Spleen (tissue), 11 donors: Measurements from ENCODE around the gene JTB. TPM values are rescaled to one million over a fixed set of nuclear protein-coding genes. Genes with fewer than 3 reads are reported as not detected.

Experiments used
- DNase-seq: peaks from one replicate; pipeline ENCODE4 v3.0.0-alpha.2; 2020
- H3K27ac ChIP-seq, 8 donors: fragments of 200-600 bp; sonication (generic) in 7 of 8; 1 replicate in 4 of 8; 2 replicates in 4 of 8; pipeline versions ENCODE4 v1.5.0 to v1.8.0; 2016 to 2021; ENCODE audit warnings: inconsistent platforms in 4 of 8, mild to moderate bottlenecking in 4 of 8, moderate library complexity in 1 of 8
- H3K27me3 ChIP-seq, 7 donors: fragments of 200-600 bp; sonication (generic) in 6 of 7; replicated peaks in 1 of 7; 1 replicate in 4 of 7; 2 replicates in 3 of 7; pipeline versions ENCODE4 v1.5.0 to v1.8.0; 2016 to 2021; ENCODE audit warnings: inconsistent platforms in 3 of 7, mild to moderate bottlenecking in 1 of 7
- H3K36me3 ChIP-seq, 6 donors: fragments of 200-600 bp; sonication (generic) in 5 of 6; 1 replicate in 4 of 6; 2 replicates in 2 of 6; pipeline versions ENCODE4 v1.5.0 to v1.8.0; 2016 to 2021; ENCODE audit warnings: inconsistent platforms in 2 of 6
- H3K4me1 ChIP-seq, 6 donors: fragments of 200-600 bp; sonication (generic) in 5 of 6; 1 replicate in 3 of 6; 2 replicates in 3 of 6; pipeline versions ENCODE4 v1.5.0 to v1.8.0; 2016 to 2021; ENCODE audit warnings: inconsistent platforms in 3 of 6
- H3K4me3 ChIP-seq, 8 donors: fragments of 200-600 bp; sonication (generic) in 7 of 8; 1 replicate in 4 of 8; 2 replicates in 4 of 8; pipeline versions ENCODE4 v1.5.0 to v1.8.0; 2016 to 2021; ENCODE audit warnings: inconsistent platforms in 4 of 8, mild to moderate bottlenecking in 4 of 8, moderate library complexity in 2 of 8
- H3K9me3 ChIP-seq, 8 donors: fragments of 200-600 bp; sonication (generic) in 7 of 8; 1 replicate in 4 of 8; 2 replicates in 4 of 8; pipeline versions ENCODE4 v1.5.0 to v1.8.0; 2016 to 2021; ENCODE audit warnings: inconsistent platforms in 4 of 8
- POLR2A ChIP-seq, 3 donors: fragments of 450-650 bp; IDR thresholded peaks; one replicate each; pipeline ENCODE4 v1.5.1; 2017; ENCODE audit warnings: antibody characterized with exemption in 3 of 3, mild to moderate bottlenecking in 1 of 3
- POLR2AphosphoS5 ChIP-seq, 3 donors: sonication (generic); formaldehyde crosslinking; IDR thresholded peaks; one replicate each; pipeline ENCODE4 v1.5.1; 2017; ENCODE audit warnings: antibody characterized with exemption in 3 of 3
- WGBS, 5 donors: extraction: QIAGEN DNeasy Blood & Tissue Kit in 3 of 5; methylation state at CpG; one replicate each; pipeline versions ENCODE4 v1.1.5 to v1.1.7; 2013 to 2018; 5-methylcytosine and 5-hydroxymethylcytosine counted together
- intact Hi-C: fragments of 100-400 bp; cut with DNase I; formaldehyde crosslinking; loops from one replicate; pipeline ENCODE4 v1.15.0; 2023; ENCODE audit warnings: low total_unique reads
- polyA plus RNA-seq, 3 donors: library from polyadenylated mRNA; stranded (reverse); fragments of 200-250 nt; gene quantifications; one replicate each; pipeline ENCODE4 v1.2.1, GENCODE V29; 2013
- total RNA-seq, 7 donors: library from RNA; depleted of rRNA in 3 of 7; stranded (reverse); fragments of >200 nt in 3 of 7; fragmentation: NEBNext Ultra II Directional in 4 of 7; extraction: Animal tissue kit (Norgen Biotek cat#: 25700) in 4 of 7; gene quantifications; one replicate each; pipeline versions ENCODE4 v1.1.0 to v1.2.1, GENCODE V29; 2016 to 2021
- TF ChIP-seq, protein P1 (sequence below), 11 experiments: fragments of 200-600 bp in 7 of 11; fragments of 450-650 bp in 4 of 11; sonication (generic) in 4 of 11; IDR thresholded peaks in 8 of 11; conservative IDR thresholded peaks in 3 of 11; 1 replicate in 7 of 11; 2 replicates in 4 of 11; pipeline versions ENCODE4 v1.4.0 to v1.8.0; 2016 to 2021; ENCODE audit warnings: antibody characterized with exemption in 11 of 11, inconsistent platforms in 4 of 11, mild to moderate bottlenecking in 1 of 11
- donor health status: healthy with polysubstance abuse.
- donor health status: DM: no; HTN: no; CAD: no; lungs with moderate emphysema.
- donor health status: DM: no; HTN: no; CAD: no.
- donor health status: Bipolar disorder and iron deficiency.
- donor health status: healthy.
- donor health status: DM: no; HTN: no; CAD: no.
- donor health status: DM: yes; HTN: yes; CAD: no.

Gene JTB
- total and polyA plus RNA-seq, 10 donors: 97.9 to 243 (median 194) TPM

DNA sequence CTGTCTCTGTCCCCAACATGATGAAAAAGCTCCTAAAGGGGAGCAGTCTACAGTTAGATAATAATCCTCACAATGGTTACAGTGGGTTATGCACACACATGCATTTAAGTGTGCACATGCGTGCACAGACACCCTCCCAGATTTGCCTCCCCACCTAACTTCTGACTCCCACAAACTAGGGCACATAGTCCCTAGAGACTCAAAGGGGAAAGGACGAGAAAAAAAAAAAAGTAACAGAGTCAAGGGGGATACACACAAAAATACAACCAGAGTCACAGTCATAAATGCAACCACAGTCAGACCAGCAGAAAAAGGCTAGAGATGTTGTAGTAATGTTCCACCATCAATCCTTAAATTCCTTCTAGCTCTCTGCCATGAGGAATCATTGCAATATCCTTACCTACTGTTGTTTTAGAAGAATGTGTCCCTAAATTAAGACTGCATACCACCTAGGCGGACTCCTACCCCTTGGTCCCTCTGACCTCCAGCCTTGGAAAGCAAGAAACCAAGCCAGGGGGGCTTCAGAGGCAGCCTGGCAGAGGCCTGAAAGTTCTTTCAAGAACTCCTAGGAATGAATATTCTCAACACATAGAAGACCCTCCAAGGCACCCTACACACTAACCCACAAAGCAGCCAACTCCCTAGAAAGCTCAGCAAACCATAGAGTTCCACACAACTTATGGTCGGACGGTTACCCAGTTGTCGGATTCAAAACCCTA, 20.3 kb downstream of the JTB start:
- WGBS, 5 donors: 20 to 26% (median 21%) methylated on average over 6 of the region's 6 CpGs
- no peaks in the 10 kb centered on the region for H3K9me3 ChIP-seq
- H3K4me1 ChIP-seq: peaks cover 37 to 86% (median 63%) of the 10 kb centered on the region in 6 donors
- DNase-seq: peak; percentile 70
- no peaks in the 10 kb centered on the region for H3K27me3 ChIP-seq
- peak overlapping the region; percentile 85 to 99 (median 97) for H3K27ac ChIP-seq
- intact Hi-C loops: no loop called here
- peaks cover 0 to 62% (median 41%) of the 10 kb centered on the region in 6 donors for H3K36me3 ChIP-seq
- H3K4me3 ChIP-seq: peak overlapping the region; percentile 84 to 97 (median 92)
- TF ChIP-seq POLR2A (IDR thresholded peaks at IDR 0.05) (no peak), POLR2AphosphoS5 (IDR thresholded peaks at IDR 0.05) (no peak)
- TF ChIP-seq, protein P1, sequence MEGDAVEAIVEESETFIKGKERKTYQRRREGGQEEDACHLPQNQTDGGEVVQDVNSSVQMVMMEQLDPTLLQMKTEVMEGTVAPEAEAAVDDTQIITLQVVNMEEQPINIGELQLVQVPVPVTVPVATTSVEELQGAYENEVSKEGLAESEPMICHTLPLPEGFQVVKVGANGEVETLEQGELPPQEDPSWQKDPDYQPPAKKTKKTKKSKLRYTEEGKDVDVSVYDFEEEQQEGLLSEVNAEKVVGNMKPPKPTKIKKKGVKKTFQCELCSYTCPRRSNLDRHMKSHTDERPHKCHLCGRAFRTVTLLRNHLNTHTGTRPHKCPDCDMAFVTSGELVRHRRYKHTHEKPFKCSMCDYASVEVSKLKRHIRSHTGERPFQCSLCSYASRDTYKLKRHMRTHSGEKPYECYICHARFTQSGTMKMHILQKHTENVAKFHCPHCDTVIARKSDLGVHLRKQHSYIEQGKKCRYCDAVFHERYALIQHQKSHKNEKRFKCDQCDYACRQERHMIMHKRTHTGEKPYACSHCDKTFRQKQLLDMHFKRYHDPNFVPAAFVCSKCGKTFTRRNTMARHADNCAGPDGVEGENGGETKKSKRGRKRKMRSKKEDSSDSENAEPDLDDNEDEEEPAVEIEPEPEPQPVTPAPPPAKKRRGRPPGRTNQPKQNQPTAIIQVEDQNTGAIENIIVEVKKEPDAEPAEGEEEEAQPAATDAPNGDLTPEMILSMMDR (IDR thresholded peaks at IDR 0.05 in 8 of 11, conservative IDR thresholded peaks at IDR 0.05 in 3 of 11): no peak

DNA sequence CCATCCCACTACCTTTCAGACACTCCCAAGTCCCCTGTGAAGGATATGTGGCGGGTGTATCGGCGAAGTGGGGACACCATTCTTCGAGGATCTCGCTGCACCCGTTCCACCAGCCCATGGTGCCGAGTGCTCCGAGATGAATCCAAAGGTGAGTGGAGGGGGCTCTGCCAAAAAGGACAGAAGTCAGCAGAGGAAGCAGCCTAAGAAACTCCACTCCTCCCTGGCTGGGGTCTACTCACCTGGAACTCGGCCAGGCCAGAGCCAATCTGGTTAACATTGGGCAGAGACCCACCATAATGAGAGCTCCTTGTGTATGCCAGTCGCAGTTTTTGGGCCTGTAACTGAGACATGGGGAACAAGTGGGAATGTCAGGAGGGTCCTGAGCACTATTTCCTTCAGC, 22.6 kb downstream of the JTB start:
- intact Hi-C loops: no loop called here
- Histone ChIP-seq H3K36me3 (peaks cover 0 to 62% (median 51%) of the 10 kb centered on the region in 6 donors), H3K4me1 (peaks cover 33 to 74% (median 48%) of the 10 kb centered on the region in 6 donors), H3K9me3 (no peaks in the 10 kb centered on the region), H3K27ac (peak overlapping the region in 1 of 8 donors; percentile 16), H3K4me3 (no peak overlapping the region), H3K27me3 (no peaks in the 10 kb centered on the region)
- WGBS, 5 donors: 91 to 98% (median 94%) methylated on average over 10 of the region's 10 CpGs
- no peak for DNase-seq
- TF ChIP-seq, protein P1 (IDR thresholded peaks at IDR 0.05 in 8 of 11, conservative IDR thresholded peaks at IDR 0.05 in 3 of 11): no peak
- TF ChIP-seq POLR2A (IDR thresholded peaks at IDR 0.05) (no peak), POLR2AphosphoS5 (IDR thresholded peaks at IDR 0.05) (no peak)

DNA sequence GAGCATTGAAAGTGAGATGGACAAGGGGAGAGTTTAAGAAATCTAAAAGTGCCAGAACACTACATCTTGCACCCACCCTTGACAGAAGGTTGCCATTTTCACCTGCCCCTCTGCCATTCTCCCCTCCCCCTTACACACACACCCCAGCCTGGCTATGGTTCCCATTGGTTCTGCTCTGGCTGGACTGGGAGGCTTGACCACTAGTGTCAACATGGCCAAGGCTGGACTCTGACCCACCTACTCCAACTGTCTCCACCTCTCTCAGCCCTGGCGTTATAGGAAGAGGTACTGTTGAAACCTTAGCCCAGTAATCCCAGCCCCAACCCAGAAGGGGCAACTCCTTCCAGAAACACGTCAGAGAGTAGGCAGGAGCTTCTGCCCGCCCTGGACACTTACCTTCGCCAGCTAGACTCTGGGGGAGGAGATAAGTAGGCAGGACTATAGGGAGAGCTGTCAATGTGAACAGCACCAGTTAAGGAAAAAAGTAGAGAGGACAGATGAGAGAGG, 23.6 kb downstream of the JTB start:
- H3K4me1 ChIP-seq: peaks cover 28 to 74% (median 39%) of the 10 kb centered on the region in 6 donors
- no peak overlapping the region for H3K27ac ChIP-seq
- 84 to 92% (median 87%) methylated on average over 4 of the region's 4 CpGs for WGBS, 5 donors
- no peaks in the 10 kb centered on the region for H3K9me3 ChIP-seq
- peaks cover 0 to 63% (median 54%) of the 10 kb centered on the region in 6 donors for H3K36me3 ChIP-seq
- TF ChIP-seq POLR2A (IDR thresholded peaks at IDR 0.05) (no peak), POLR2AphosphoS5 (IDR thresholded peaks at IDR 0.05) (no peak)
- TF ChIP-seq, protein P1 (IDR thresholded peaks at IDR 0.05 in 8 of 11, conservative IDR thresholded peaks at IDR 0.05 in 3 of 11): no peak
- no peaks in the 10 kb centered on the region for H3K27me3 ChIP-seq
- no peak for DNase-seq
- intact Hi-C loops: no loop called here
- H3K4me3 ChIP-seq: no peak overlapping the region

DNA sequence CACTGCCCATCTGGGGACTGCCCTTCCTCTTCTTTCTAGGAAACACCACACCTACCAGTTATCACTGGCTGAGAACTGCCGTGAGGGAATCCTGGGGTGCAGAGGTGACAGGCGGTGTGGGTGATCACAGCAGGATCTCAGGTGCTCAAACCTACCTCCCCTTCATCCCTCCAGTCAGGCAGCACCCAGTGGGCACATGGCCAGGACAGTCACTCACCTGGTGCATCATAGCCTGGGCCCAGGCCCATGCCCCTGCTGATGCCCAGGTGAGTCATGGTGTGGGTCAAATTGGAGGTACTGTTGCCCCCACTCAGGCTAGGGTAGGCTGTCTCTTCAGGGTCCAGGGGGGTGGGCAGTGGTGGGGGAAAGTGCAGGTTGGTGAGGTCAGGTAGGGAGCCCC, 25.7 kb downstream of the JTB start:
- intact Hi-C loops: no loop called here
- H3K36me3 ChIP-seq: peaks cover 0 to 82% (median 72%) of the 10 kb centered on the region in 6 donors
- no peak for TF ChIP-seq POLR2A (IDR thresholded peaks at IDR 0.05)
- TF ChIP-seq POLR2AphosphoS5 (IDR thresholded peaks at IDR 0.05): no peak
- TF ChIP-seq, protein P1 (IDR thresholded peaks at IDR 0.05 in 8 of 11, conservative IDR thresholded peaks at IDR 0.05 in 3 of 11): no peak
- H3K9me3 ChIP-seq: no peaks in the 10 kb centered on the region
- no peak for DNase-seq
- peaks cover 23 to 83% (median 40%) of the 10 kb centered on the region in 6 donors for H3K4me1 ChIP-seq
- H3K27me3 ChIP-seq: no peaks in the 10 kb centered on the region
- no peak overlapping the region for H3K4me3 ChIP-seq
- peak overlapping the region in 1 of 8 donors; percentile 14 for H3K27ac ChIP-seq
- WGBS, 5 donors: 73 to 95% (median 89%) methylated on average over 2 of the region's 2 CpGs
